ENCODE results near the gene CHERP.

GRCh38 chr19:16554776-16555175, 12.5 kb upstream of the CHERP start:
- TF ChIP-seq CTCF (IDR thresholded peaks at IDR 0.05): no peak
- no peak for TF ChIP-seq POLR2A (IDR thresholded peaks at IDR 0.05)
